NB4 (cell line): ENCODE results near the gene NOTUM.

ENCODE experiments used
- DNase-seq: peaks from one replicate; pipeline ENCODE4 v3.0.0; 2010; ENCODE audit warnings: low read depth
- H3K4me3 ChIP-seq: one replicate; pipeline ENCODE4 v1.5.1; 2011; ENCODE audit warnings: mild to moderate bottlenecking, low read depth, low read length, moderate library complexity
- MYC ChIP-seq: IDR thresholded peaks from 2 replicates; pipeline ENCODE4 v1.6.1; 2011; ENCODE audit warnings: low read depth, low read length
- POLR2A ChIP-seq: IDR thresholded peaks from 2 replicates; pipeline ENCODE4 v1.6.1; 2011; ENCODE audit warnings: mild to moderate bottlenecking; ENCODE audit not compliant: insufficient read length; ENCODE audit errors: extremely low read depth
- TF ChIP-seq, protein P1 (sequence below): IDR thresholded peaks from one replicate; pipeline ENCODE4 v1.5.1; 2012; ENCODE audit warnings: low read depth, low read length
- TF ChIP-seq, protein P2 (sequence below): IDR thresholded peaks from 2 replicates; pipeline ENCODE4 v1.6.1; 2011; ENCODE audit warnings: low read depth, low read length

The NOTUM gene

DNA sequence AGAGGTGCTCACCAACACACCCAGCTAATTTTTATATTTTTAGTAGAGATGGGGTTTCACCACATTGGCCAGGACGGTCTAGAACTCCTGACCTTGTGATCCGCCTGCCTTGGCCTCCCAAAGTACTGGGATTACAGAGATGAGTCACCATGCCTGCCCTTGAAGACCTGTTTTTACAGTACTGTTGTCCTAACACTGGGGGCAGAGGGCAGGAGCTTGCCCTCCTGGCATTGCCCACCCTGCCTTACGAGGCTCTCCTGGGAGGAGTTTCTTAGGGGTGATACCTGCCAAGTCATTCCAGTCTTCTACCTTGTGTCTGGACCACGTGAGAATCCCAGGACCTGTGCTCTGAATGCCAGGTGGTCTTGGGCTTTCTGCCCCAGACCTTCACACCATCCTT lies 19.1 kb upstream of the NOTUM start:
- H3K4me3 ChIP-seq, result no peak overlapping the region
- no peak for DNase-seq
- TF ChIP-seq MYC, result no peak
- TF ChIP-seq, protein P1, sequence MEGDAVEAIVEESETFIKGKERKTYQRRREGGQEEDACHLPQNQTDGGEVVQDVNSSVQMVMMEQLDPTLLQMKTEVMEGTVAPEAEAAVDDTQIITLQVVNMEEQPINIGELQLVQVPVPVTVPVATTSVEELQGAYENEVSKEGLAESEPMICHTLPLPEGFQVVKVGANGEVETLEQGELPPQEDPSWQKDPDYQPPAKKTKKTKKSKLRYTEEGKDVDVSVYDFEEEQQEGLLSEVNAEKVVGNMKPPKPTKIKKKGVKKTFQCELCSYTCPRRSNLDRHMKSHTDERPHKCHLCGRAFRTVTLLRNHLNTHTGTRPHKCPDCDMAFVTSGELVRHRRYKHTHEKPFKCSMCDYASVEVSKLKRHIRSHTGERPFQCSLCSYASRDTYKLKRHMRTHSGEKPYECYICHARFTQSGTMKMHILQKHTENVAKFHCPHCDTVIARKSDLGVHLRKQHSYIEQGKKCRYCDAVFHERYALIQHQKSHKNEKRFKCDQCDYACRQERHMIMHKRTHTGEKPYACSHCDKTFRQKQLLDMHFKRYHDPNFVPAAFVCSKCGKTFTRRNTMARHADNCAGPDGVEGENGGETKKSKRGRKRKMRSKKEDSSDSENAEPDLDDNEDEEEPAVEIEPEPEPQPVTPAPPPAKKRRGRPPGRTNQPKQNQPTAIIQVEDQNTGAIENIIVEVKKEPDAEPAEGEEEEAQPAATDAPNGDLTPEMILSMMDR, result no peak
- TF ChIP-seq, protein P2, sequence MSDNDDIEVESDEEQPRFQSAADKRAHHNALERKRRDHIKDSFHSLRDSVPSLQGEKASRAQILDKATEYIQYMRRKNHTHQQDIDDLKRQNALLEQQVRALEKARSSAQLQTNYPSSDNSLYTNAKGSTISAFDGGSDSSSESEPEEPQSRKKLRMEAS, result no peak
- no peak for TF ChIP-seq POLR2A

DNA sequence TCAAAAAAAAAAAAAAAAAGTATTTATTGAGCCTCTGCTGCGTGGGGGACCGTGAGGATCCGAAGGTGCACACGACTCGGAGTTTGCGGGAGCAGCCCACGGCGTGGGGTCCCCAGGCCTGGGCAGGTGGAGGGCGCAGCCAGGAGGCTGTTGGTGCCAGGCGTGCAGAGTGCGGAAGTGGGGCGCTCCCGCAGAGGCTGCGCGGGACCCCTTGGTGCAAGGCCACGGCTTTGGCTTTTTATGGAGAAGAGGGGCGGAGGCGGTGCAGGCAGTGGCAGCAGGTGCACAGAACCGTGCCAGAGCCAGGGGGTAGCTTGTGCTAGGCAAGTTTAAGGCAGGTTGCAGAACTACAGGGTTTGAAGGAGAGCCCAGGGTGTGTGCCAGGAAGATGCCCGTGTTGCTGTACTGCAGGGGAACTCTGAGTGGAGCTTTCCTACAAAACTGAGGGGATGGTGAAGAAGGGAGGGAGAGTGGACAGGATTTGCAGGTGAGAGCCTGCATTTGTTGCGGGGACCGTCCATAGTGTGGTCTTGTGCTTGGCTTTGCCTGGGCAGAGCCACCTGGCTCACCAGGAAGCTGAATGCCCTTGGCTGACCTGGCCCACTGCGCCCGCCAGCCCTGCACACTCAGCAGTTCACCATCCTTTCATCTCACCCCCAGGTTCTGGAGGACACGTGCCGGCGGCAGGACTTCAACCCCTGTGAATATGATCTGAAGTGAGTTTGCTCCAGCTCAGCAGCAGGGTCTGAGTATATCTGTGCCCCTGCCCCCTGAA lies 17.7 kb upstream of the NOTUM start:
- H3K4me3 ChIP-seq, result no peak overlapping the region
- TF ChIP-seq, protein P2, result no peak
- TF ChIP-seq MYC (no peak), POLR2A (no peak)
- TF ChIP-seq, protein P1, result no peak

DNA sequence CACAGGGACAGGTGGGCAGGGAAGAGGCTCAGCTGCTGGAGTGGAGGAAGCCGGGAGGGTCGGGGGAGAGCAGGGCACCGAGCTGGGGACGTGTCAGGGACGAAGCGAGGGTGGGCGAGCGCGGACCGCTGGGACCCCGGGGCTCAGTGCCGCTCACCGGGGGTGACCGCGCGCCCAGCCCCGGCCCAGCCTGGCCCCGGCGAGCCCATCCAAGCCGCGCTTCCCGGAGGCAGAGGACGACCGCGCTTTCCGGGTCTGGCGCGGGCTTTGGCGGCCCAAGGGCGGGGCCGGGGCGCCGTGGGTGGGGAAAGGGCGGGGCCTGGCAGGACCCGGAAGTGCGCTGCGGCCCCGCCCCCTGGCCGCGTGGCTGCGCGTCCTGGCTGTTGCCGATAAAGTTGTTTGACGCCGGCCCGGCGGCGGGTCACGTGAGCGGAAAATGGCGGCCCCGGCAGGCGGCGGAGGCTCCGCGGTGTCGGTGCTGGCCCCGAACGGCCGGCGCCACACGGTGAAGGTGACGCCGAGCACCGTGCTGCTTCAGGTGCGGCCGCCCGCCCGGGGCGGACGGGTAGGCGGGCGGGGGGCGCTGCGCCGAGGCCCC lies 16.3 kb upstream of the NOTUM start, which contains the start of gene ASPSCR1:
Gene ASPSCR1 (plus strand): TSS at position 419 of the 598 bp plus-strand sequence. CDS start 18 bp downstream, at position 437.
- TF ChIP-seq, protein P1, result no peak
- TF ChIP-seq, protein P2, result peak; percentile 94
- TF ChIP-seq MYC, result peak; percentile 99
- peak; percentile 89 for TF ChIP-seq POLR2A
- DNase-seq, result peak; percentile 90

More for the DNA sequence above, 17.7 kb upstream of the NOTUM start:
- no peak for DNase-seq

DNA sequence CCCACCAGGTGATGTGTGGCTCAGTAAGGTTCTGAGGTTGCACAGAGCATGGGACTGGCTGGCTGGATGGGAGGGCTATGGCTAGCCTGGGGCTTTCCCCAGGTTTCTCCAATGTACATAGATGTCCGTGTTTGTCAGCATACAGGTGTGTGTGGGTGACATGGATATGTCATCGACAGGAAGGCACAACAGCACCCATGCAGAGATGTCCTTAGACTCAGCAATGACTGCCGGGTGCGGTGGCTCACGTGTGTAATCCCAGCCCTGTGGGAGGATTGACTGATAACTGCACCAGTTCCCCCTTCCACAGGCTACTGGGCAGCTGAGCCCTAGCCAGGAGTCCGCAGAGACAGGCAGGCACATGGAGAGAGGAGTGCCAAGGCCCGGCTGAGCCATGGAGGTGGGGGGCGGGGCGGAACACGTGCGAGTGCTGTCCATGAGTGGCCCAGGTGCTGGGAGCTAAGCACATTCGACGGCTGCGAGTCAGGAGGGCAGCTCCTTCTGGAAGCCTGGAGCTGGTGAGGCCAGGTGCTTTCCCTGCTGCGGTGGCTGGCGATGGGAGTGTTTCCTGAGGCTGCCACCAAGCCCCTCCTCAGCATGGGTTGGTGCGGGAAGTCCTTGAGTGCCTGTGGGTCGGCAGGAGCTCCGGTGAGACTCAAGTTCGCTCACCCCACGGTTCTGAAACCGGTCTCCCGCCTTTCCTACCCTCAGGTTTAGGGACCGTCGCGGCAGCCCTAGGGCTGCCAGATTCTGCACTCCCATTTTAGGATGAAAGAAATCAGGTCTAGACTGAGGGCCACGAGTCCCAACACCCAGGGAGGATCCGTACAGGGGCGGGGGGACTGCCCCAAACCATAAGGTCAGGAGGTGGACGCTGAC lies 15.6 kb upstream of the NOTUM start:
- DNase-seq, result peak; percentile 49
- TF ChIP-seq, protein P1, result no peak
- TF ChIP-seq, protein P2, result peak; percentile 76
- peak; percentile 64; the same call in 1 of the 2 replicates for TF ChIP-seq MYC
- peak overlapping the region; percentile 68 for H3K4me3 ChIP-seq

More for the DNA sequence above, 16.3 kb upstream of the NOTUM start, which contains the start of gene ASPSCR1:
- peak within 1 kb of the TSS; percentile 68 for H3K4me3 ChIP-seq

DNA sequence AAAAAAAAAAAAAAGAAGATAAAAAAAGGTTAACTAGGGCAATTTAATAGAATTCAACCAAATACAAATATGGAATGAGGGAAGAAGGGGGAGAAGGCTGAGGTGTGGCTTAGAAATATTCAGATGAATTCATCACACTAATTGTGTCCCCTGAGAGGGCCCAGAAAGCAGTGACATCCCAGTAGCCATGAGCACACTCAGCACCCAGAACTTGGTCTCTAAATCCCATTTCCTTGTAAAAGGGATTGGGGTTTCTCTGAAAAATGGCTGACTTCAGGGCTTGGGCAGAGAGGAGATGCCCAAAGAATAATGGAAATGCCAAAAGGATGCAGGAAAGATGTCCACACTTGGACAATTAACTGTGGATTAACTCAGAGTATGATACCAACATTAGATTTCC lies 12.4 kb upstream of the NOTUM start:
- no peak overlapping the region for H3K4me3 ChIP-seq
- TF ChIP-seq, protein P1, result no peak
- TF ChIP-seq MYC, result no peak
- TF ChIP-seq, protein P2, result no peak
- TF ChIP-seq POLR2A, result no peak
- DNase-seq, result no peak
